GM18517 (cell line): ENCODE results near the gene USP24.

Experiments used
- ATAC-seq: cut with Tn5 transposase; IDR thresholded peaks from one replicate; pipeline ENCODE4 v1.9.1; 2021; ENCODE audit warnings: mild to moderate bottlenecking, moderate library complexity; ENCODE audit not compliant: unreplicated experiment

Gene USP24

DNA sequence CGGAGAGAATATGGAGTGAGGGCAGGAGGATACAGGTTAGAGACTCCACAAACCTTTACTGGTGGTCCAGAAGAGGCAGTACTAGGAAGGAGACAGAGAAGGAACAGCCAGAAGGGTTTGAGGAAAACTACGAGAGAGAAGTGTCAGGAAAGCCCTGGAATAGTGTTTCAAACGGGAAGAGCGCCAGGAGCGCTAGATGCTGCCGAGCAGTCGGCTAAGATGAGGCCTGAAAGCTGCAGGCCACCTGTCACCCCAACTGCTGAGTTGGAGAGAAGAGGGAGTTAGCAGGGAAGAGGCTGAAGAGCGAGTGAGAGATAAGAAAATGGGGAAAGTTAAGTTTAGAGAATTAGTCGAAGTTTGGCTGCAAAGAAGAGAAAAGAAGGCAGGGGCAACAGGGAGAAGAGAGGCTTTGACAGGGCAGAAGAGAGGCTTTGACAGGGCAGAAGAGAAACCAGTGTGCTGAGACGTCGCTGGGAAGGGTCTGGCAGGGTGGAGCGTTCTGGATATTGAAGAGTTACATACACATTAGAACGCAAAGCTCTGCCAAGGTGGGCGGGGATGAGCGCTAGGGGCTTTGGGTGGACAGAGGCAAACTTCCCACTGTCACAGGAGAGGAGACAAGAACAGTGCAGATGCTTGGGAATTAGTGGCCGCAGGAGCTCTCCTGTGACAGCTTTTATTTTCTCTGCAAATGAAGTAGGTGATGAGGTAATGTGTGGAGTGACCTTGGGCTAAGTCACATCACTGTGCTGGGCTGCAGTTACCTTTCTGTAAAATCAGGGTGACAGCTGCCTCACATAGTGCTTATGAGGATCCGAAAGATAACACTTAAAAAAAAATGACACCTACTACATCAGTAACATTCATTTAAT is 144.6 kb downstream of the USP24 start:
- no peak for ATAC-seq

DNA sequence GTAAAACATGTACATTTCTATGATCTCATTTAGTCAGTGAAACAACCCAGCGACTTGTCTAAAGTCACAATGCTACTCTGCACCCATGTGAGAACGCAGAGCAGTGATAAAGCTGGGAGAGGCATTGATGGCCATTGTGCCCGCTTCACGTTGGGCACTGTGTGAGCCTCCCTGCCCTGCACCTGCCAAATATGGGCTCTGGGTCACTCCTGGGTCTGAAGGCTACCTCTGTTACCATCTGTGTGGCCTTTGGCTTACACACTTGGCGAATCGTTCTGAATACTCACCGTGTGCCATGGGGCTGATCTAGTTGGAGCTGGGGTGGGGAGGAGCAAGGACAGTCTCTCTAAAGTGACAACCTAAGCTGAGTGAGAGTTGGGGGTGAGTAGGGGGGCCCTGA is 145.9 kb downstream of the USP24 start:
- ATAC-seq: no peak

DNA sequence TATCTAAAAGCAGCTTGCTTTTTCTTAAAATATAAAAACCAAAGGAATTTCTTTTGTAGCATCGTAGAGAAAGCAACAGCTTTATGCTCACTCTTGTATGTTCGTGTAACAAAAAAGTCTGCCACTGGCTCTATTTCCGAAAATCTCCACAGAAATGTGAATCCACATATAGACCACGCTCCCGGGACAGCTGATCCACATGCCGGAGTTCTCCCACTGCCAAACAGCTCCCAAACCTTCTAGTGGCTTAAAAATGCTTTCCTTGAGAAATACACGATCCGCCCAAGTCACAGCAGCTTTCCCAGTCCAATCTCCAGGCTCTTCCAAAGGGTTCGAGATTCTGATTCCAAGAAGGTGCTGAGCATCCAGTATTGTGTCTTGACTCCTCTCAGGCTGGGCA is 146.5 kb downstream of the USP24 start:
- ATAC-seq: no peak

DNA sequence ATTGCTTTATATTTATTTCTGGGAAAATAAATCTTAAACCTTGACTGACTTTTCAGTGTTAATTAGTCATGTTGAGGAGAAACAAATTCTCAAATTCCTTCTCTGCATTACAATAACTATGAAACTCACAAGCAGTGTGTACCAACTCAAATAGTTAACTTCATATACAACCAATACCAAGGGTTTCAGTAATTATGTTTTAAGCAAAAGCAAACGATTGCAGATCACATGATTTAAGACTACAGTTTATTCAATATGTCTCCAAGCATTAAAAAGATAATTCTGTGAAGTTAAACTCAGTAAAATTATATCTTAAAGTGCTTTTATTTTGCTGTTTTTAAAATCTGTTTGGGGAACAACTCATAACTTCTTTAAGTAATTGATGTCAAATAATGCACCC is 147.2 kb downstream of the USP24 start:
- ATAC-seq: no peak

DNA sequence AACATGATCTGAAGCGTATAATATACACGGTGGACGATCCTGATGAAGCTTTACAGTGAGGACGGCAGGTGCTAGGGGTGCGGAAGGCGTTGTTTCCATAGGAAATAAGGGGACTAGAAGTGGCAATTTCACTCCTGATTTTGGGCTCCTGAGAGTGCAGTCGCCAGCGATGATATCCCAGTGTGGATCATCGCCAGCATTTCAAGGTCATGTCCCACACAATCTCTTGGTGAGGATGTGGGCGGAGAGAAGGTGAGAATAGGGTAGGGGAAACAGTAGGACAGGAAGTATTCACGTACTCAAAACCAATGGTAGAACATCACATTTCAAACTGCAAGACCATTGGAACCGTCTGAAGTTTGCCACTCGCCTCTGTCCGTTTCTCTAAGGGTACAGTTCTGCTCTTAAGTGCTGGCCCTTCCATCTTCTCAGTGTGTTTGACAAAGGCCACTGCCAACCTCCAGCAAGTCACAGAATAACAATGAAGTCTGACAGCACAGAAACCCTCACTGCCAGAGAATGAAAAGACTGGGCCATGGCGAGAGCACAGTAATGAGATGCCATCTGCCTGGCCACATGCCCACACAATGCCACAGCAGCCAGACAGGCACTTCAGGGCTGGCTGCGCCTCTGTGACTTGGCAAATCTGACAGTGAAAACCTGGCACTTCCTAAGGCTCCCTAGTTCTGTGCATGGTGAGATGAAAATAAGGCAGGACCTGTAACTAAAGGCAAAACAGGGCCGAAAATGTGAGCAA is 148.0 kb downstream of the USP24 start:
- no peak for ATAC-seq

DNA sequence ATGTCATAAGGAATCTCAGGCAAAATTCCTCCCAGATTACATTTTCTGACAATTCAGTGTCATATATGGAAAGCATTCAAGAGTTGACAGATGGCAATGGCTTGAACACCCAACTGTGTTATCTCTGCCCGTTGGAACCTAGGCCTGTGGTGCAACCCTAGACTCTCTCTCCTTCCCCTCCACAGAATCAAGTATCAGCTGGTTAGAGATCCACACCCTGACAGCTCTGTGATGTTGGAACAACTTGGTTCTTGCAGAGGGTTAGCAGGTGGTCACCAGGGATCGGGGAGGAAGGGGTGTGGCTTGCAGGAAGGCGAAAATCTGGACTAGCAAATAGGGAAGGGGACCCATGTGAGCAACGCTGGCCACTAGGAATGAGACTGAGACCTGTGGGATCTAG is 149.5 kb downstream of the USP24 start:
- ATAC-seq: no peak

DNA sequence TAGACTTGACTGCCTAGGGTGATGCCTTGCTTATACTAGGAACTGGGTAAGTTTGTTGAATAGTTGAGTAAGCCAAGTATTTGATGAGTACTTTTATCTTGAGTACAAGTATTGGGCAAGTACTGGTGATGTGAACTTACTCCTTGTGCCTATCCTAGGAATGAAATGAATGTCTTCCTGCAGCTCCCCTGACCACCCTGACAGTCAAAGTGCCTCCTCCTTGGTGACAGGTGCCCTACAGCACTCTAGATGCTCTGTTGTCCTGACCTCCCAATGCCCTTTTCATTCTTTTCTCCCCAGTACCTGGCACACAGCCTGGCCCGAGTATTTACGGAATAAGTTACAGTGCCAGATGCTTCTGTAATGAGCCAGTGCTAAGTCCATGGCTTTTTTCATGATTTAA is 150.3 kb downstream of the USP24 start:
- ATAC-seq: no peak

DNA sequence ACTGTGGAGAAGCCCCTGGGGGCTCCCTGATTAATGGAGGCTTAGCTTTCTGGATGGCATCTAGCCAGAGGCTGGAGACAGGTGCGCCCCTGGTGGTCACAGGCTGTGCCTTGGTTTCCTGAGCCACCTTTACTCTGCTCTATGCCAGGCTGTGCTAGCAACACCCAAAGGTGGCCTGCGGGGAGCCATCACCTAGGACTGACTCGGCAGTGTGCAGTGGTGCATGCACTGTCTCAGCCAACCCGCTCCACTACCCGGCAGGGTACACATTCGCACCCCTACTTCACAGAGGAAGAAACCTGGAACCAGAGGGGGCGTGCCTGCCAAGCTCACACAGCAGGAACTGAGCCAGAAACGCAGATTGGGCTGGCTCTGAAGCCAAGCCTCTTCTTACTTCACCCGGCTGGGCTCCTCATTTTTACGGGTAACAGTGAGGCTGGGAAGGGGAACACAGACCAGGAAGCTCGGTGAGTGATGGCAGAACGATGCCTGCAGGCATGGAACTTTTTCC is 151.0 kb downstream of the USP24 start:
- no peak for ATAC-seq

DNA sequence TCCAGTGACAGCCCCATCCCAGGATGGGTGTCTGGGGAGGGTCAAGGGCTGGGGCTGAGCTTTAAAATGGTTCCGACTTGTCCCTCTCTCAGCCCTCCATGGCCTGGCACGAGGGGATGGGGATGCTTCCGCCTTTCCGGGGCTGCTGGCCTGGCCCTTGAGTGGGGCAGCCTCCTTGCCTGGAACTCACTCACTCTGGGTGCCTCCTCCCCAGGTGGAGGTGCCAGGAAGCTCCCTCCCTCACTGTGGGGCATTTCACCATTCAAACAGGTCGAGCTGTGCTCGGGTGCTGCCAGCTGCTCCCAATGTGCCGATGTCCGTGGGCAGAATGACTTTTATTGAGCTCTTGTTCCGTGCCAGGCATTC is 151.6 kb downstream of the USP24 start:
- no peak for ATAC-seq

DNA sequence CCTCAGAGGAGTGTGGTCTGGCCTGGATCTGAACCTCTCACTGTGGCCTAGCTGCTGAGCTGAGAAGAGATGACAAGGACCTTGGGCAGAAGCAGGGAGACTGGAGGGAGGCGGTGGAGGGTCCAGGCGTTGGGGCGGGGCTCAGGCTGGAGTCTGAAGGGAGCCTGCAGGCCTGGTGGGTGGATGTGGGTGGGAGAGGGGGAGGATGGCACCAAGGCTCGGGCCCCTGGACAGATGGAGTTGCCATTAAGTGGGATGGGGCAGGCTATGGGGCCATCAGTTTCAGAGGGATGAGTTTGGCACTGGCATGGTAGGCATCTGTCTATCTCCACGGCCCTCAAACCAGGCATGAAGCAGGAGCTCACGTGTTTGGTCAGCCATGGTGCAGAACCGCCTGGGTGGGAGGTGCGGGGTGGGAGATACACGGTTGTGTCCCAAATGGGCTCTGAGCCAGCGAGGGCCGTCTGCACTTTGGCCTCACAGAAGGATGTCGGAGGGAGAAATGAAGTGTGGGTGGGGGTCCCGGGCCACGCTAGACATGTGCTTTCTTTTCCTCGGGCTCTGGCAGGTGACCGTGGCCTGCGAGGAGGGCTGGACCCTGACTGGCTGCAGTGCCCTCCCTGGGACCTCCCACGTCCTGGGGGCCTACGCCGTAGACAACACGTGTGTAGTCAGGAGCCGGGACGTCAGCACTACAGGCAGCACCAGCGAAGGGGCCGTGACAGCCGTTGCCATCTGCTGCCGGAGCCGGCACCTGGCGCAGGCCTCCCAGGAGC is 152.2 kb downstream of the USP24 start:
- no peak for ATAC-seq

DNA sequence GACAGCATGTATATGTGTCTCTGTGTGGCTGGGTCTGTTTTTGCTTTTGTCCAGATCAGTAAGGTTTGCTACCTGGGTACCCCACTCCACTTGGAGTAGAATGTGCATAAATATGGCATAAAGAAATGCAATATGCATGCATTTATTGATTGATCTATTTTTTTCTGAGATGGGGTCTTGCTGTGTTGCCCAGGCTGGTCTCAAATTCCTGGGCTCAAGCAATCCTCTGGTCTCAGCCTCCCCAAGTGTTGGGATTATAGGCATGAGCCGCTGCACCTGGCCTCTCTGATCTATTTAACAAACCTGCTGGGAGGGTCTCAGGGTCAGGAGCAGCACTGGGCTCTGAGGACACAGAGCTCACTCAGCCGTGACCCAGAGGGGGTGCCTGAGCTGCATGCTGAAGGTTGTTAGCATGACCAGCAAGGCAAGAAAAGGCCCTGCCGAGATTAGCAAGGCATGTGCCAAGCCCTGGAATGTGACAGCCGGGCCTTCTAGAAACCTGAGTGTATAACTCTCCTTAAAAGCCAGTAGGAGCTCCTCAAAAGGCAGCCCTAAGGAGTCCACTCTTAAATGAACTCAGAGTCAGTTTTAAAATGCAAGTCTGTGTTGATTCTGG is 153.3 kb downstream of the USP24 start:
- ATAC-seq: no peak

DNA sequence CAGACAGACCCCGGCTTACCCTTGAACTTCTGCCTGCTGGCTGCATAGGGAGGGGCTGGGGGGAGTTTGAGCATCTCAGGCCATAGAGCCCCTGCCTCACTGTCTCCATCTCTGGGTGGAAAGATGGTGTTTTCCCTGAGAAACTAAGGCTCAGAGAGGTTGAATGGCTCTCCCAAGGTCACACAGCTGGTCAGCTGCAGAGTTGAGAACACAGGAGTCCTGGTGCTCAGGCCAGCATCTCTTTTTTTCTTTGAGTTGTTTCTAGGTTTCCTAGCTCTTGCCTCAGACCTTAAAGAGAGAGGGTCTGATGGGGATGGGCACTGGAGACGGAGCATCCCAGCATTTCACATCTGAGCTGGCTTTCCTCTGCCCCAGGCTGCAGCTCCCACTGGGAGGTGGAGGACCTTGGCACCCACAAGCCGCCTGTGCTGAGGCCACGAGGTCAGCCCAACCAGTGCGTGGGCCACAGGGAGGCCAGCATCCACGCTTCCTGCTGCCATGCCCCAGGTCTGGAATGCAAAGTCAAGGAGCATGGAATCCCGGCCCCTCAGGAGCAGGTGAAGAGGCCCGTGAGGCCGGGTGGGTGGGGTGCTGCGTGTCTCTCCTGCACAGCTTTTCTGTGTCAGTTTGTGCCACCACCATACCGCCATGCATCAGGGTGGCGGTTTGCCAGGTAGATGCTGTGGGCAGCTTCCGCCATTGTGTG is 154.0 kb downstream of the USP24 start:
- no peak for ATAC-seq

DNA sequence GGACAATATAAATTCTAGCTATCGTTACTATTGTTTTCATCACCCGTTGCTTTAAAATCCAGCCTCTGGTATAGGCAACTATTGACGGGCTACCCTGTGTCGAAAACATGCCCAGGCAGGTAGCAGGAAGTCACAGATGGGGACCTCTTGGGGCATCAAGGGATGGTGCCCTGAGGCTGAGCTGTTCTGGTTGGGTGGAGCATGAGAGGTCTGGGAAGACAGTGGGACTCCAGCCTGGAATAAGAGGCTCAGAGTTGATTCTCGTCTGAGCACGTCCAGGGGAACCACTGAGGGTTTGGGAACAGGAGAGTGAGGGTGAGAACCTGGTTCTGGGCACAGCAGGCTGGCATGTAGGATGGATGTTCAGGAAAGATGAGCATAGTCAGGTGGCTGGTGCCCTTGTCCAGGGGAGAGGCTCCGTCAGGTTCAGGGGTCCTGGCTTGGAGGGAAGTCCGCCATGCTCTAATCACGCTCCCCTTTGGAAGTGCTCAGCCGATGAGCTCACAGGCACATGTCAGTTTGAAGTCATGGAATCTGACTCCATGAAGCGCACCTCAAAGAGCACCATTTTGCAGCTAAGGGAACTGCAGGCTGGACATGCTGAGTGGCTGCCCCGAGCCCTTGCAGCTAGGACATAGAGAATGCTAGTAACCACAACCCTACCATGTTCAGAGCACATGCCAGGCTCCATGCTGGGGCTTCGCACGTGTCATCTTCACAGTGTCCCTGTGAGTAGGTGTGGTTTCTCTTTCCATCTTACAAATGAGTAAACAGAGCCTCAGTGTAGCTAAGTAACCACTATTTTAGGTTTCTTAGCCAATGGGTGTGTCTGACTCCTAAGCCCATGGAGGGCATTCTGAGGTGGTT is 154.8 kb downstream of the USP24 start:
- ATAC-seq: no peak

DNA sequence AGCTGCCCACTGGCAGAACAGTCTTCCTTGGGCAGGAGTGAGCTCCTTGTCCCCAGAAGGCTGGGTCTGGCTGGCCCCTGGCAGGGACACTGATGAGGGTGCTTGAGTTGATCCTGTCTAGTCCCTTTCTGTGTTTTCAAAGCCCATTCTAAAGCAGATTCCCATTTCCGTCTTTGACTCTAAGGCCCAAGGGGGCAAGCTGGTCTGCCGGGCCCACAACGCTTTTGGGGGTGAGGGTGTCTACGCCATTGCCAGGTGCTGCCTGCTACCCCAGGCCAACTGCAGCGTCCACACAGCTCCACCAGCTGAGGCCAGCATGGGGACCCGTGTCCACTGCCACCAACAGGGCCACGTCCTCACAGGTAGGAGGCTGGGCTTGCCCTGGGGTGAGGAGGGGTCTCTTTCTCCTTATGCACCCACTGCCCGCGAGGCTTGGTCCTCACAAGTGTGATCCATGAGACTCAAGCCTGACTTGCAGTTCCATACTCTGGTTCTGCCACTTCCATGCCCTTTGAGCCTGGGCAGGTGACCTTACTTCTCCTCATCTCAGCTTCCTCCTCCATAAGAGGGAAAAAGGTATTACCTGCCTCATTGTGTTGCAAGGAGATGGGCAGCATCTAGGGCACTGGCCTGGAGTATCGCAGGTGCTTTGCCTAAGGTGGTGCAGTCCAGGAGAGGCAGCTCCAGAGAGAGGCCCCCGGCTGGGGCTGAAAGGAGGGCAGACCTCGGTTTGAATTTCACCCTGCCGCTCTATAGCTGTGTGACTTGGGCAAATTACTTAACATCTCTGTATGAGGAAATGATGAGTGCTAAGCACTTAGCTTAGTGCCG is 155.6 kb downstream of the USP24 start:
- ATAC-seq: no peak

DNA sequence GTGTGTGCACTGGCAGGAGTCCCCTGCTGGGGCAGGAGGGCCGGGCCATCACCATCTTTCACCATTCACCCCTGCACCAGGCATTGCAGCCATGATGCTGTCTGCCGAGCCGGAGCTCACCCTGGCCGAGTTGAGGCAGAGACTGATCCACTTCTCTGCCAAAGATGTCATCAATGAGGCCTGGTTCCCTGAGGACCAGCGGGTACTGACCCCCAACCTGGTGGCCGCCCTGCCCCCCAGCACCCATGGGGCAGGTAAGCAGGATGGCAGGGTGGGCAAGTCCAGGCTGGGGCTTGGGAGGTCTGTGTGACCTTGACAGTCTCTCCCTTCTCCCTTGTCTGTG is 157.2 kb downstream of the USP24 start:
- no peak for ATAC-seq

DNA sequence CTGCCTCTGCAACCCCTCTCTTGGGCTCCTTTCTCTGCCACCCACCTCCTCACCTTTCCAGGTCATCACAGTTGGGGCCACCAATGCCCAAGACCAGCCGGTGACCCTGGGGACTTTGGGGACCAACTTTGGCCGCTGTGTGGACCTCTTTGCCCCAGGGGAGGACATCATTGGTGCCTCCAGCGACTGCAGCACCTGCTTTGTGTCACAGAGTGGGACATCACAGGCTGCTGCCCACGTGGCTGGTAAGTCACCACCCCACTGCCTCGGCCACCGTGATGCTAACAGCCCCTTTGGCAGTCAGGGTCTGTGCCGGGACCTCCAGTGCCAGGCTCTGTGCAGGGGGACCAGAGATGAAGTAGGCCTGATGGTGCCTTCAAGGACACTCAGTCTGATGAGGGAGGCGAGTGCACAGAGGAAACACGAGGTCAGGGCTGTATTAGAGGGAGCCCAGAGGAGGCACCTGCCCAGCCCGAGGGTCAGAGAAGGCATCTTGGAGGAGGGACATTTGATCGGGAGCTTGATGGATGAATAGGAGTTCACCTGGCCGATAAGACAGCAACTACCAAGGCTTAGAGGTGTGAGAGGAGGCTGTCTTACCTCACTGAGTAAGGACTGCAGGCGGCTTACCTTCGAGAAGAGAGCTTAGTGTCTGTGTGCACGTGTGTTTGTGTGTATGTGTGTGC is 157.8 kb downstream of the USP24 start:
- no peak for ATAC-seq

DNA sequence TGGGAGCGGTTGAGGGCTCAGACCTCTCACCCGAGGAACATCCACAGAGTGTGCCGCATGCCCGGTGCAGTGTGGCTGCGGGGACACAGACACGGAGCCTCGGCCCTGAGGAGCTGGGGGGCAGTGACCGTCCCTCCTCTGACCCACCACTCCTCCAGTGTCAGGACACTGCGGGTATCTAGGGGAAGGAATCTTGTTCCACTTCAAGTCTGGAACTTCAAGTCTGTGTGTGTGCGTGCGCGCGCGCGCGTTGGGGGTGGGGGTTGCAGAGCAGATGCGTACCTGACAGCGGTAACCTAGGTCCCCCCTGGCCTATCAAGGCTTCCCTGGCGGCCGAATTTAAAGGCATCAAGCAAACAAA is 158.6 kb downstream of the USP24 start:
- no peak for ATAC-seq

DNA sequence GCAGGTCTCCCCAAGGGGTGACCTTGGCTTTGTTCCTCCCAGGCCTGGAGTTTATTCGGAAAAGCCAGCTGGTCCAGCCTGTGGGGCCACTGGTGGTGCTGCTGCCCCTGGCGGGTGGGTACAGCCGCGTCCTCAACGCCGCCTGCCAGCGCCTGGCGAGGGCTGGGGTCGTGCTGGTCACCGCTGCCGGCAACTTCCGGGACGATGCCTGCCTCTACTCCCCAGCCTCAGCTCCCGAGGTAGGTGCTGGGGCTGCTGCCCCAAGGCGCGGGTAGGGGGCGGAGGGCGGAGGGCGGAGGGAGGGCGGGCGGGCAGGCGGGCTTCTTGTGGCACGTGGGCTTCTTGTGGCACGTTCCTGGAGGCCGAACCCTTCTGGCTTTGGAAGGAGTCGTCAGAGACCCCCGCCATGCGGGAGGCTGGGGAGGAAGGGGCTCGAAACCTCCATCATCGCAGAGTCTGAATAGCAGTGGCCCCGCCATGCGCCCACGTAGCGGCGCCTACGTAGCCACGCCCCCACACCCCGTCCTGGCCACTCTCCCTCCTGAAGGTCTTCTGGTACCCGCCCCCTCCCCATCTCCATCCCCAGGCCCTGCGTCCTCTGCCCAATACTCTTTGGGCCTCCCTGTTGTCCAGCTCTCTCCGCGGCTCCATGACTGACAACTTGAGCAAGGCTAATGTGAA is 159.1 kb downstream of the USP24 start:
- ATAC-seq: no peak
